ENCODE data around the gene GCDH.
"Not testable (repeated sequence)": the region's sequence is repeated elsewhere in the genome, so short reads cannot be mapped to it uniquely, and the experiment has no call there.

Gene GCDH

GRCh38 chr19:12907166-12907565 is 16.2 kb downstream of the GCDH start:
- no peak for DNase-seq (ENCODE audit: low spot score)

GRCh38 chr19:12912571-12912970 is 21.6 kb downstream of the GCDH start:
- DNase-seq (ENCODE audit: low spot score): no peak

GRCh38 chr19:12913011-12913561 is 22.1 kb downstream of the GCDH start:
- DNase-seq (ENCODE audit: low spot score): peak; percentile 97

- peak; percentile 35 for DNase-seq (ENCODE audit: low spot score)
Observed at GRCh38 chr19:12913851-12914690, 23.1 kb downstream of the GCDH start.

- not testable (repeated sequence) for DNase-seq (ENCODE audit: low spot score)
Observed at GRCh38 chr19:12915860-12916259, 24.9 kb downstream of the GCDH start.

- DNase-seq (ENCODE audit: low spot score): no peak
Observed at GRCh38 chr19:12918253-12918652, 27.3 kb downstream of the GCDH start.

GRCh38 chr19:12921047-12921446 is 30.1 kb downstream of the GCDH start:
- DNase-seq (ENCODE audit: low spot score): no peak

GRCh38 chr19:12922959-12923358 is 32.0 kb downstream of the GCDH start:
- no peak for DNase-seq (ENCODE audit: low spot score)

- no peak for DNase-seq (ENCODE audit: low spot score)
Observed at GRCh38 chr19:12924621-12925310, 33.8 kb downstream of the GCDH start.

GRCh38 chr19:12930002-12930645 is 39.2 kb downstream of the GCDH start:
- no peak for DNase-seq (ENCODE audit: low spot score)

GRCh38 chr19:12932392-12933286 is 41.7 kb downstream of the GCDH start:
- DNase-seq (ENCODE audit: low spot score): no peak

GRCh38 chr19:12933287-12934072 is 42.5 kb downstream of the GCDH start, which contains the start of gene FARSA:
Gene FARSA, minus strand, starts transcription at chr19:12933711. Its CDS starts 15 bp downstream, at chr19:12933696.
- peak; percentile 97 for DNase-seq (ENCODE audit: low spot score)

- no peak for DNase-seq (ENCODE audit: low spot score)
Observed at GRCh38 chr19:12935071-12935470, 44.1 kb downstream of the GCDH start.

- no peak for DNase-seq (ENCODE audit: low spot score)
Observed at GRCh38 chr19:12936582-12936981, 45.6 kb downstream of the GCDH start.

GRCh38 chr19:12937093-12937926 is 46.4 kb downstream of the GCDH start:
- DNase-seq (ENCODE audit: low spot score): peak; percentile 50

GRCh38 chr19:12937927-12938778 is 47.2 kb downstream of the GCDH start, which contains the start of gene CALR:
Gene CALR, plus strand, starts transcription at chr19:12938609. Its CDS starts 71 bp downstream, at chr19:12938680.
- DNase-seq (ENCODE audit: low spot score): peak; percentile 100

- no peak for DNase-seq (ENCODE audit: low spot score)
Observed at GRCh38 chr19:12938779-12939601, 48.0 kb downstream of the GCDH start.

- no peak for DNase-seq (ENCODE audit: low spot score)
Observed at GRCh38 chr19:12939975-12940423, 49.0 kb downstream of the GCDH start.
